Muscle layer of duodenum (tissue), 2 donors: ENCODE data around the gene AMBN.

ENCODE experiments used
- H3K27ac ChIP-seq: one replicate; pipeline ENCODE4 v1.7.0; 2013; ENCODE audit warnings: mild to moderate bottlenecking, low read length
- H3K27me3 ChIP-seq: one replicate; pipeline ENCODE4 v1.7.0; 2013; ENCODE audit warnings: low read depth, mild to moderate bottlenecking, control low read depth, low read length
- H3K36me3 ChIP-seq, 2 donors: one replicate each; pipeline ENCODE4 v1.7.0; 2013; ENCODE audit warnings: low read length in 2 of 2, control low read depth in 1 of 2, mild to moderate bottlenecking in 1 of 2; ENCODE audit not compliant: insufficient read depth in 2 of 2, control insufficient read depth in 1 of 2
- H3K4me1 ChIP-seq, 2 donors: one replicate each; pipeline ENCODE4 v1.7.0; 2013; ENCODE audit warnings: low read length in 2 of 2, mild to moderate bottlenecking in 2 of 2, control low read depth in 1 of 2, moderate library complexity in 1 of 2; ENCODE audit not compliant: insufficient read depth in 2 of 2, control insufficient read depth in 1 of 2
- H3K4me3 ChIP-seq, 2 donors: one replicate each; pipeline ENCODE4 v1.7.0; 2013; ENCODE audit warnings: low read length in 2 of 2, low read depth in 1 of 2, mild to moderate bottlenecking in 1 of 2
- H3K9me3 ChIP-seq, 2 donors: one replicate each; pipeline ENCODE4 v1.7.0; 2013; ENCODE audit warnings: low read length in 2 of 2, control low read depth in 1 of 2, mild to moderate bottlenecking in 1 of 2; ENCODE audit not compliant: control insufficient read depth in 1 of 2
- donor health status: healthy.

AMBN gene

GRCh38 chr4:70591955-70592582 is at the start of gene AMBN:
AMBN (plus strand) TSS chr4:70592256; CDS start chr4:70592359, 103 bp downstream.
- no peaks in the 10 kb centered on the region for H3K36me3 ChIP-seq
- no peaks in the 10 kb centered on the region for H3K27me3 ChIP-seq
- H3K27ac ChIP-seq: no peak within 1 kb of the TSS
- H3K4me1 ChIP-seq: no peaks in the 10 kb centered on the region
- no peak within 1 kb of the TSS for H3K4me3 ChIP-seq
- no peaks in the 10 kb centered on the region for H3K9me3 ChIP-seq

GRCh38 chr4:70544279-70544868 is 47.7 kb upstream of the AMBN start:
- no peak overlapping the region for H3K27ac ChIP-seq
- H3K9me3 ChIP-seq: no peaks in the 10 kb centered on the region
- H3K4me1 ChIP-seq: no peaks in the 10 kb centered on the region
- no peaks in the 10 kb centered on the region for H3K27me3 ChIP-seq
- H3K4me3 ChIP-seq: no peak overlapping the region
- no peaks in the 10 kb centered on the region for H3K36me3 ChIP-seq

DNA sequence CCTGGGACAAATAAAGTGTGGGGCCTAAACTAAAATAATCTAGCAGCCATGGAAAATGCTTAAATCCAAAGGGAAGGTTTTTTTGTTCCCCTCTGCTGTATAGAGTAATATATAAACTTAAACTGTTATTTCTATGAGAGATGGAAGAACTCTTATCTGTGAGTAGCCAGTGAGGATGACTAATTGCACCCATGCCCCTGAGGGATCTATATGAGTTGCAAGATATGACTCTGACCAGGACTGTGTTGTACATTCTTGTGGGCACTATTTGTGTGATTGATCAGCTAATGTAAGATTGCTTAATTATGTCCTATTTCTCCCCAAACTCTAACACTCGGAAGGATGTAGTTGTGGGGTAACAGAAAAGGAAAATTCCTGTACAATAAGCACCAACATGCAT is 35.2 kb upstream of the AMBN start:
- Histone ChIP-seq H3K9me3 (no peaks in the 10 kb centered on the region), H3K27me3 (no peaks in the 10 kb centered on the region), H3K4me3 (no peak overlapping the region), H3K27ac (no peak overlapping the region), H3K36me3 (no peaks in the 10 kb centered on the region), H3K4me1 (peaks cover 0 to 4% of the 10 kb centered on the region in 2 donors)

DNA sequence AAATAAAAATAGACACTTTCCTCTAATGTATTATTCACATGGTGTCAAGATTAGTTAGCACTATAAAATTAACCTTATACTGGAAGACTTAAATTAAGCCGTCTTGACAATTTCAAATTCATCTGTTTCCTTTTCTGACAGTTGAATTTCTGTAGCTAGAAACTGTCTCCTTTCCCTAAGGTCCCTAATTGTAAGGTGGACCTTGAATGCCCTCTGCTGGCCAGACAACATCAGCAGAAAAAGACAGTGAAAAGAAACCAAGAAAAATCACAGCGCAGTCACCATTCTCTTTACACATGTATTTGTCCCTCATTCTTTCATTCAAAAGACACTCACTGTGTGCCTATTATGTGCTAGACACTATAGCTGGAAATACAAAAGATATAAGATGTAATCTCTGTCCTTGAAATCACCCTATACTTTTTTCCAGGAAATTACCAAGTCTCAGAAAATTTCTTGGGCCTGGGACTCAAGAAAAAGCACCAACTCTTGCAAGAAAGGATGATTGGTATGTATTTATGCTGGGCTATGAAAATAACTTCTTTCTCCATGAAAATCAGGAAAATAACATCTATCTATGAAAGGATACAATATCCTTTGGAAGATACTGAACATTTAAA is 32.7 kb upstream of the AMBN start:
- peaks cover 0 to 4% of the 10 kb centered on the region in 2 donors for H3K4me1 ChIP-seq
- no peaks in the 10 kb centered on the region for H3K36me3 ChIP-seq
- no peak overlapping the region for H3K4me3 ChIP-seq
- no peaks in the 10 kb centered on the region for H3K9me3 ChIP-seq
- no peaks in the 10 kb centered on the region for H3K27me3 ChIP-seq
- no peak overlapping the region for H3K27ac ChIP-seq

GRCh38 chr4:70559924-70560323 is 32.1 kb upstream of the AMBN start:
- H3K4me1 ChIP-seq: peaks cover 0 to 4% of the 10 kb centered on the region in 2 donors
- H3K27ac ChIP-seq: no peak overlapping the region
- H3K4me3 ChIP-seq: no peak overlapping the region
- H3K9me3 ChIP-seq: no peaks in the 10 kb centered on the region
- no peaks in the 10 kb centered on the region for H3K36me3 ChIP-seq
- no peaks in the 10 kb centered on the region for H3K27me3 ChIP-seq

DNA sequence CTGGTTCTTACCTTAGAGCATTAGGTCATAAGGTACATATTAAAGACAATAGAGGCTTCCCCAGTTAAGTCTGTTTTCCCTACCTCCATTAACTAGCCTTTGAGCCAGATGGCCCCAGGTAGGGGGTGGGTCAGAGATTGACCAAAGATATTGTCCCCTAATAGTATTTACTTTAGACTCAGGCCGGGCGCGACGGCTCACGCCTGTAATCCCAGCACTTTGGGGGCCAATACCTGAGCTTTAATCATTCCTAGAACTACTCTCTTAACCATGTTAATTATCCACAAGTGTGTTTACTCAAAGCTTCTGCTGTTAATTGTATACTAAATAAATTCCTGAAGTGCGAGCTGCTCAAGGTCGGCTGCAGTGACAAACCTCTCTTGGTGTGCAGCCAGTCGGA is 28.0 kb upstream of the AMBN start:
- Histone ChIP-seq H3K27me3 (no peaks in the 10 kb centered on the region), H3K4me3 (no peak overlapping the region), H3K9me3 (no peaks in the 10 kb centered on the region), H3K27ac (no peak overlapping the region), H3K36me3 (no peaks in the 10 kb centered on the region), H3K4me1 (no peaks in the 10 kb centered on the region)

- Histone ChIP-seq H3K4me1 (no peaks in the 10 kb centered on the region), H3K27ac (no peak overlapping the region), H3K9me3 (no peaks in the 10 kb centered on the region), H3K36me3 (no peaks in the 10 kb centered on the region), H3K27me3 (no peaks in the 10 kb centered on the region), H3K4me3 (no peak overlapping the region)
Measured at GRCh38 chr4:70570796-70571195, 21.3 kb upstream of the AMBN start.

- Histone ChIP-seq H3K36me3 (no peaks in the 10 kb centered on the region), H3K4me1 (no peaks in the 10 kb centered on the region), H3K4me3 (no peak overlapping the region), H3K27ac (no peak overlapping the region), H3K9me3 (peaks cover 0 to 6% of the 10 kb centered on the region in 2 donors), H3K27me3 (no peaks in the 10 kb centered on the region)
Measured at GRCh38 chr4:70571772-70572171, 20.3 kb upstream of the AMBN start.

GRCh38 chr4:70575964-70576363 is 16.1 kb upstream of the AMBN start:
- H3K27ac ChIP-seq: no peak overlapping the region
- H3K36me3 ChIP-seq: no peaks in the 10 kb centered on the region
- H3K4me3 ChIP-seq: no peak overlapping the region
- no peaks in the 10 kb centered on the region for H3K4me1 ChIP-seq
- H3K9me3 ChIP-seq: peaks cover 0 to 8% of the 10 kb centered on the region in 2 donors
- no peaks in the 10 kb centered on the region for H3K27me3 ChIP-seq

GRCh38 chr4:70577220-70577927 is 14.7 kb upstream of the AMBN start:
- H3K27ac ChIP-seq: no peak overlapping the region
- no peaks in the 10 kb centered on the region for H3K4me1 ChIP-seq
- peaks cover 0 to 8% of the 10 kb centered on the region in 2 donors for H3K9me3 ChIP-seq
- H3K27me3 ChIP-seq: no peaks in the 10 kb centered on the region
- H3K4me3 ChIP-seq: no peak overlapping the region
- H3K36me3 ChIP-seq: no peaks in the 10 kb centered on the region

GRCh38 chr4:70581980-70582379 is 10.1 kb upstream of the AMBN start:
- no peak overlapping the region for H3K4me3 ChIP-seq
- no peaks in the 10 kb centered on the region for H3K36me3 ChIP-seq
- H3K27ac ChIP-seq: no peak overlapping the region
- no peaks in the 10 kb centered on the region for H3K27me3 ChIP-seq
- H3K4me1 ChIP-seq: no peaks in the 10 kb centered on the region
- peaks cover 0 to 2% of the 10 kb centered on the region in 2 donors for H3K9me3 ChIP-seq
